Mesothelial cell of epicardium (in vitro differentiated cells): ENCODE results near the gene PALLD. TPM values are rescaled to one million over a fixed set of nuclear protein-coding genes. Genes with fewer than 3 reads are reported as not detected.
"Not testable (repeated sequence)": the region's sequence is repeated elsewhere in the genome, so short reads cannot be mapped to it uniquely, and the experiment has no call there.

Experiments
- DNase-seq, 2 experiments: peaks; one replicate each; pipeline ENCODE4 v3.0.0; 2021; ENCODE audit warnings: low spot score in 2 of 2; ENCODE audit not compliant: unreplicated experiment in 2 of 2
- H3K27ac Mint-ChIP-seq: 2 replicates; pipeline ENCODE4 v1.8.0; 2021; ENCODE audit warnings: mixed read lengths
- H3K27me3 Mint-ChIP-seq: 2 replicates; pipeline ENCODE4 v1.8.0; 2021; ENCODE audit warnings: low read depth, mixed read lengths
- H3K36me3 Mint-ChIP-seq: 2 replicates; pipeline ENCODE4 v1.8.0; 2021; ENCODE audit warnings: mixed read lengths
- H3K4me1 Mint-ChIP-seq: 2 replicates; pipeline ENCODE4 v1.8.0; 2021; ENCODE audit warnings: mixed read lengths
- H3K4me3 Mint-ChIP-seq: 2 replicates; pipeline ENCODE4 v1.8.0; 2021; ENCODE audit warnings: mild to moderate bottlenecking, moderate library complexity, mixed read lengths
- H3K9me3 Mint-ChIP-seq: 2 replicates; pipeline ENCODE4 v1.8.0; 2021; ENCODE audit warnings: mixed read lengths
- CTCF ChIP-seq: fragments of 200-600 bp; sonication (generic); IDR thresholded peaks from one replicate; pipeline ENCODE4 v1.5.0; 2021; ENCODE audit warnings: antibody characterized with exemption; ENCODE audit not compliant: unreplicated experiment
- total RNA-seq: library from RNA; stranded (reverse); gene quantifications from 3 replicates; pipeline ENCODE4 v1.2.1, GENCODE V29; 2021

PALLD gene
- total RNA-seq, 1 donor from 2014 or later = 158 TPM

- Mint-ChIP-seq H3K27ac (peak overlapping the region; percentile 15), H3K4me3 (no peak overlapping the region), H3K27me3 (no peaks in the 10 kb centered on the region), H3K36me3 (peaks cover 44% of the 10 kb centered on the region), H3K4me1 (peaks cover 8% of the 10 kb centered on the region), H3K9me3 (peaks cover 22% of the 10 kb centered on the region)
- no peak for TF ChIP-seq CTCF
- DNase-seq = no peak
Observed at GRCh38 chr4:168725930-168726329, 229.1 kb downstream of the PALLD start.

GRCh38 chr4:168727181-168727580, 230.3 kb downstream of the PALLD start:
- Mint-ChIP-seq H3K9me3 (peaks cover 22% of the 10 kb centered on the region), H3K36me3 (peaks cover 44% of the 10 kb centered on the region), H3K4me1 (peaks cover 19% of the 10 kb centered on the region)
- H3K4me3 Mint-ChIP-seq, H3K27ac Mint-ChIP-seq, H3K27me3 Mint-ChIP-seq, DNase-seq: not testable (repeated sequence)

DNA sequence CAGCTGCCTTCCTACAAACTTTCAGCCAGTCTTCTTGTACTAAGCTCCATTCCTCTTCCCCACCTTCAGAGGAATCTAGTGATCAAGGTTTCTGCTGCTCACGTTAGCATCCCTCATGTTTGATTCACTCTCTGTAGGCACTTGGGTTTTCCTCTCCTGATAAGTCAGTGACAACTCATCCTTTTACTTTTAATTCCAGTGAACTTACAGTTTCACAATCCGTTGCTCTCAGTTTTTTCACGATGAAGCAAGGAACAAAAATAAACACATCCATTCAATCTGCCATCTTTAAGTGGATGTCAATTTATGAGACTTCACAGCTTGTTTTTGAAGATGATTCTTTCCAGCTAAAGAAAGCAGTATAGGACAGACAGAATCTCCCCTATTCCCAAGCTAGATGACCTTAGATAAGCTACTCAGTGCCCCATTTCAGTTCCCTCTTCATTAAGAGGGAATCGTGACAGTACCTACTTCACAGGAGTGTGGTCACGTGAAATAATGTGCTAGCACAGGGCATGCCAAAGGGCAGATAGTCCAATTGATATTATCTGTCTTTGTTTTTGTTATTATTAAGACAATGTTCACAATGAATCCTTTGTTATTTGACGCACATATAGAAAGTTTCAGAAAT, 234.3 kb downstream of the PALLD start:
- H3K9me3 Mint-ChIP-seq = peaks cover 22% of the 10 kb centered on the region
- H3K36me3 Mint-ChIP-seq = peaks cover 32% of the 10 kb centered on the region
- no peak overlapping the region for H3K4me3 Mint-ChIP-seq
- TF ChIP-seq CTCF = no peak
- H3K27me3 Mint-ChIP-seq = no peaks in the 10 kb centered on the region
- no peak for DNase-seq
- H3K27ac Mint-ChIP-seq = no peak overlapping the region
- H3K4me1 Mint-ChIP-seq = peaks cover 37% of the 10 kb centered on the region

- no peak for TF ChIP-seq CTCF
- Mint-ChIP-seq H3K27me3 (no peaks in the 10 kb centered on the region), H3K36me3 (peaks cover 26% of the 10 kb centered on the region), H3K4me1 (peaks cover 43% of the 10 kb centered on the region), H3K4me3 (no peak overlapping the region), H3K9me3 (peaks cover 20% of the 10 kb centered on the region), H3K27ac (peak overlapping the region; percentile 21)
- no peak for DNase-seq
Observed at GRCh38 chr4:168731706-168732414, 235.0 kb downstream of the PALLD start.

GRCh38 chr4:168732714-168733113, 235.9 kb downstream of the PALLD start:
- peaks cover 17% of the 10 kb centered on the region for H3K36me3 Mint-ChIP-seq
- no peak for TF ChIP-seq CTCF
- H3K9me3 Mint-ChIP-seq = peaks cover 13% of the 10 kb centered on the region
- DNase-seq = no peak
- H3K4me1 Mint-ChIP-seq = peaks cover 51% of the 10 kb centered on the region
- no peaks in the 10 kb centered on the region for H3K27me3 Mint-ChIP-seq
- H3K4me3 Mint-ChIP-seq = no peak overlapping the region
- H3K27ac Mint-ChIP-seq = no peak overlapping the region
